Hepatocyte (in vitro differentiated cells): ENCODE data around the gene NDST1.

Experiments used
- EZH2 ChIP-seq: fragments of 200-600 bp; sonication (generic); IDR thresholded peaks from 2 replicates; pipeline ENCODE4 v1.6.1; 2016; ENCODE audit warnings: antibody characterized with exemption, mild to moderate bottlenecking, borderline replicate concordance
- EZH2phosphoT487 ChIP-seq: fragments of 200-600 bp; sonication (generic); IDR thresholded peaks from one replicate; pipeline ENCODE4 v1.6.1; 2018; ENCODE audit warnings: antibody characterized with exemption, mild to moderate bottlenecking, low read depth, moderate library complexity; ENCODE audit not compliant: unreplicated experiment, severe bottlenecking
- TF ChIP-seq, protein P1 (sequence below): fragments of 200-600 bp; sonication (generic); IDR thresholded peaks from 2 replicates; pipeline ENCODE4 v1.5.1; 2016; ENCODE audit warnings: antibody characterized with exemption, mild to moderate bottlenecking; ENCODE audit not compliant: poor library complexity

DNA sequence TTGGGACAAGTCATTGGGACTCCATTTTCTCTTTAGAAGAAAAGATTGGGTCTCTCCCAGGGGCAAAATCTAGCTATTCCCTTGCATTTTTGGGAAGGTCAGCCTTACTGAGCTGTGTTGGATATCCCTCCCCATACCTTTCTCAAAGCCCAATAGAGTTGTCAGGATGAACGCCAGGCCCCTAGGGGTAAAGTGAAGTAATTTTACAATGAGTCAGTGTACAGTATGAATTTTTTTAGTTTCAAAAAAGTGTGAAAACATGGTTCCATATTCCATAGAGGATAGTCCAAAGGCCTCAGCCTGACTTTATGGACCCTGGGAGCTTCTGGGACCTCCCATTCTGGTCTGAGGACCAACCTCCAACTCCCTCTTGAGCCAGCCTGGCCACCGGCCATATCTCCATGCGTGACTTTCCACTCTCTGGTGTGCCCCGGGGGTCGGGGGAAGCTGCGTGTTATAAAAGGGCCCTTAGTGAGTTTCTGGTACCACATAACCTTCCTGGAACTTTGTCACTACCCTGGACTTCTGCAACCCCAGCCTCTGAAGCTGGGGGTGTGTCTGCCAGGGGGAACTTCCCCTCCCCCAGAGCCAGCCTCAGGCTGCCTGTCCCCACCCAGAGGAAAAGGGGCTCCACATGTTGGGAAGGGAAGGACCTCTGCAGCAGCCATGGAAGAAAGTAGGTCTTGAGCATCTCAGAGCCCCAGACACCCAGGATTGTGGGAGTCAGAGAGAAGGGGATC, 80.1 kb downstream of the NDST1 start:
- TF ChIP-seq, protein P1, sequence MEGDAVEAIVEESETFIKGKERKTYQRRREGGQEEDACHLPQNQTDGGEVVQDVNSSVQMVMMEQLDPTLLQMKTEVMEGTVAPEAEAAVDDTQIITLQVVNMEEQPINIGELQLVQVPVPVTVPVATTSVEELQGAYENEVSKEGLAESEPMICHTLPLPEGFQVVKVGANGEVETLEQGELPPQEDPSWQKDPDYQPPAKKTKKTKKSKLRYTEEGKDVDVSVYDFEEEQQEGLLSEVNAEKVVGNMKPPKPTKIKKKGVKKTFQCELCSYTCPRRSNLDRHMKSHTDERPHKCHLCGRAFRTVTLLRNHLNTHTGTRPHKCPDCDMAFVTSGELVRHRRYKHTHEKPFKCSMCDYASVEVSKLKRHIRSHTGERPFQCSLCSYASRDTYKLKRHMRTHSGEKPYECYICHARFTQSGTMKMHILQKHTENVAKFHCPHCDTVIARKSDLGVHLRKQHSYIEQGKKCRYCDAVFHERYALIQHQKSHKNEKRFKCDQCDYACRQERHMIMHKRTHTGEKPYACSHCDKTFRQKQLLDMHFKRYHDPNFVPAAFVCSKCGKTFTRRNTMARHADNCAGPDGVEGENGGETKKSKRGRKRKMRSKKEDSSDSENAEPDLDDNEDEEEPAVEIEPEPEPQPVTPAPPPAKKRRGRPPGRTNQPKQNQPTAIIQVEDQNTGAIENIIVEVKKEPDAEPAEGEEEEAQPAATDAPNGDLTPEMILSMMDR = no peak
- TF ChIP-seq EZH2 (no peak), EZH2phosphoT487 (no peak)
